Smooth muscle cell (in vitro differentiated cells): ENCODE measurements around the gene HOXD8. TPM values are rescaled to one million over a fixed set of nuclear protein-coding genes. Genes with fewer than 3 reads are reported as not detected.

Experiments
- DNase-seq: peaks from one replicate; lab custom pipeline; 2025; ENCODE audit not compliant: unreplicated experiment; lab: John Stamatoyannopoulos, UW
- H2AFZ ChIP-seq: fragments of 200-600 bp; sonication (generic); 2 replicates; pipeline ENCODE4 v1.6.0; 2016; ENCODE audit warnings: antibody characterized with exemption, low read depth, mild to moderate bottlenecking
- H3F3A ChIP-seq: fragments of 200-600 bp; sonication (generic); 2 replicates; pipeline ENCODE4 v1.6.0; 2017; ENCODE audit warnings: antibody characterized with exemption, low read depth
- H3K27ac ChIP-seq: fragments of 200-600 bp; sonication (generic); 2 replicates; pipeline ENCODE4 v1.5.1; 2016; ENCODE audit warnings: low read depth, mild to moderate bottlenecking
- H3K27me3 ChIP-seq: fragments of 200-600 bp; sonication (generic); 2 replicates; pipeline ENCODE4 v1.6.1; 2016; ENCODE audit warnings: low read depth, mild to moderate bottlenecking
- H3K36me3 ChIP-seq: fragments of 200-600 bp; sonication (generic); 2 replicates; pipeline ENCODE4 v1.5.1; 2016; ENCODE audit warnings: low read depth
- H3K4me1 ChIP-seq: fragments of 200-600 bp; sonication (generic); 2 replicates; pipeline ENCODE4 v1.5.1; 2016; ENCODE audit warnings: low read depth
- H3K4me2 ChIP-seq: fragments of 200-600 bp; sonication (generic); 2 replicates; pipeline ENCODE4 v1.6.0; 2016; ENCODE audit warnings: mild to moderate bottlenecking
- H3K4me3 ChIP-seq: fragments of 200-600 bp; sonication (generic); 2 replicates; pipeline ENCODE4 v1.5.1; 2016; ENCODE audit warnings: mild to moderate bottlenecking
- H3K79me2 ChIP-seq: fragments of 200-600 bp; sonication (generic); 2 replicates; pipeline ENCODE4 v1.6.0; 2016; ENCODE audit warnings: low read depth, mild to moderate bottlenecking
- H3K9ac ChIP-seq: fragments of 200-600 bp; sonication (generic); 2 replicates; pipeline ENCODE4 v1.6.0; 2016; ENCODE audit warnings: low read depth
- H3K9me3 ChIP-seq: fragments of 200-600 bp; sonication (generic); replicated peaks from 2 replicates; pipeline ENCODE4 v1.5.1; 2016; ENCODE audit warnings: low read depth
- H4K20me1 ChIP-seq: fragments of 200-600 bp; sonication (generic); 2 replicates; pipeline ENCODE4 v1.6.0; 2016; ENCODE audit warnings: low read depth
- WGBS: methylation state at CpG from one replicate; pipeline ENCODE4 v1.1.7; 2016; ENCODE audit warnings: low lambda C conversion rate; 5-methylcytosine and 5-hydroxymethylcytosine counted together
- polyA plus RNA-seq: library from polyadenylated mRNA; unstranded; fragments of >200 nt; fragmentation: Nextera tagmentation; extraction: Ambion mirVana; gene quantifications from 2 replicates; pipeline ENCODE4 v1.2.1, GENCODE V29; 2016
- total RNA-seq: library from RNA; depleted of rRNA; stranded (reverse); fragments of >200 nt; gene quantifications from 2 replicates; pipeline ENCODE4 v1.2.3, GENCODE V29; 2014
- TF ChIP-seq, protein P1 (sequence below): fragments of 200-600 bp; sonication (generic); IDR thresholded peaks from 2 replicates; pipeline ENCODE4 v1.5.1; 2017; ENCODE audit warnings: borderline replicate concordance, mild to moderate bottlenecking, antibody characterized with exemption; ENCODE audit not compliant: insufficient read depth, poor library complexity, severe bottlenecking

HOXD8 gene
- total and polyA plus RNA-seq, 2 experiments from 2014 or later: 0.13 TPM; not detected in 1

DNA sequence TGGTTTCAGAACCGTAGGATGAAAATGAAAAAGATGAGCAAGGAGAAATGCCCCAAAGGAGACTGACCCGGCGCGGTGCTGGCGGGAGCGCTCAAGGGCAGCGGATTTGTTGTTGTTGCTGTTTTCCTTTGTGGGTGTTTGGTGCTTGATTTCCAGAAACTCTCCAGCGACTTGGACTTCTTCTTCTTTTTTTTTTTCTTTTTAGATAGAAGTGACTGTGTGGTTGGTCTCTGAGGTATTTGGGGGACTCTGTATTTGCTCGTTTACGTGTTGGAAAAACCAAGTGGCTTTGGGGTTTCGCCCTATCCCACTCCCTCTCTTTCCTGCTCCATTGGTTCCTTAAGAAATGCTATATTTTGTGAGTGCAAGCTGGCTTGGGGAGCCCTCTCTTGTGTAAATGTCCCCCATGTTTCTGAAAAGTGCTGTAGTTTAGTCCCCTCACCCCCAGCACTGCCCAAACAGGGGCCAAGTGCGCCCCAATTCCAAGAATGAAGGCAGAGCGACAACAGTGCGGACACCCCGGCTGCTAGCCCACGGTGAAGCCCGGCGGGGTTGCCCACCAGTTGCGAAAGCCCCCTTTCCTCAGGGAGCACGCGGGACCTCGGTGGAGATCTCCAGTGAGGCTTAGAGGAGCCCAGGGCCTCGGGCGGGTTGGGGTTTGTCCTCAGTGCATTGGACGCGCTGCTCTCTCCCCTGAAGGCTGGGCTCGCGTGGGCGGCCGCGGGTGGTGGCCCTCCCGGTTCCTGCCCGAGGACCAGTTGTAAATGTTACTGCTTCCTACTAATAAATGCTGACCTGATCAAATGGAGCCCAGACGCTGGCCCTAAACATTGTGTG, 5.2 kb upstream of the HOXD8 start:
- H3F3A ChIP-seq: no peaks in the 10 kb centered on the region
- H3K4me2 ChIP-seq: no peak overlapping the region
- H3K27me3 ChIP-seq: peaks cover 100% of the 10 kb centered on the region
- no peaks in the 10 kb centered on the region for H3K9me3 ChIP-seq
- H2AFZ ChIP-seq: no peak overlapping the region
- no peak overlapping the region for H3K27ac ChIP-seq
- peaks cover 3% of the 10 kb centered on the region for H3K4me1 ChIP-seq
- H3K4me3 ChIP-seq: no peak overlapping the region
- no peak for DNase-seq
- WGBS: 45% methylated on average over 32 of the region's 34 CpGs
- no peaks in the 10 kb centered on the region for H3K36me3 ChIP-seq
- H3K9ac ChIP-seq: no peak overlapping the region
- TF ChIP-seq, protein P1, sequence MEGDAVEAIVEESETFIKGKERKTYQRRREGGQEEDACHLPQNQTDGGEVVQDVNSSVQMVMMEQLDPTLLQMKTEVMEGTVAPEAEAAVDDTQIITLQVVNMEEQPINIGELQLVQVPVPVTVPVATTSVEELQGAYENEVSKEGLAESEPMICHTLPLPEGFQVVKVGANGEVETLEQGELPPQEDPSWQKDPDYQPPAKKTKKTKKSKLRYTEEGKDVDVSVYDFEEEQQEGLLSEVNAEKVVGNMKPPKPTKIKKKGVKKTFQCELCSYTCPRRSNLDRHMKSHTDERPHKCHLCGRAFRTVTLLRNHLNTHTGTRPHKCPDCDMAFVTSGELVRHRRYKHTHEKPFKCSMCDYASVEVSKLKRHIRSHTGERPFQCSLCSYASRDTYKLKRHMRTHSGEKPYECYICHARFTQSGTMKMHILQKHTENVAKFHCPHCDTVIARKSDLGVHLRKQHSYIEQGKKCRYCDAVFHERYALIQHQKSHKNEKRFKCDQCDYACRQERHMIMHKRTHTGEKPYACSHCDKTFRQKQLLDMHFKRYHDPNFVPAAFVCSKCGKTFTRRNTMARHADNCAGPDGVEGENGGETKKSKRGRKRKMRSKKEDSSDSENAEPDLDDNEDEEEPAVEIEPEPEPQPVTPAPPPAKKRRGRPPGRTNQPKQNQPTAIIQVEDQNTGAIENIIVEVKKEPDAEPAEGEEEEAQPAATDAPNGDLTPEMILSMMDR: no peak
- H4K20me1 ChIP-seq: peaks cover 51% of the 10 kb centered on the region
- H3K79me2 ChIP-seq: no peaks in the 10 kb centered on the region

DNA sequence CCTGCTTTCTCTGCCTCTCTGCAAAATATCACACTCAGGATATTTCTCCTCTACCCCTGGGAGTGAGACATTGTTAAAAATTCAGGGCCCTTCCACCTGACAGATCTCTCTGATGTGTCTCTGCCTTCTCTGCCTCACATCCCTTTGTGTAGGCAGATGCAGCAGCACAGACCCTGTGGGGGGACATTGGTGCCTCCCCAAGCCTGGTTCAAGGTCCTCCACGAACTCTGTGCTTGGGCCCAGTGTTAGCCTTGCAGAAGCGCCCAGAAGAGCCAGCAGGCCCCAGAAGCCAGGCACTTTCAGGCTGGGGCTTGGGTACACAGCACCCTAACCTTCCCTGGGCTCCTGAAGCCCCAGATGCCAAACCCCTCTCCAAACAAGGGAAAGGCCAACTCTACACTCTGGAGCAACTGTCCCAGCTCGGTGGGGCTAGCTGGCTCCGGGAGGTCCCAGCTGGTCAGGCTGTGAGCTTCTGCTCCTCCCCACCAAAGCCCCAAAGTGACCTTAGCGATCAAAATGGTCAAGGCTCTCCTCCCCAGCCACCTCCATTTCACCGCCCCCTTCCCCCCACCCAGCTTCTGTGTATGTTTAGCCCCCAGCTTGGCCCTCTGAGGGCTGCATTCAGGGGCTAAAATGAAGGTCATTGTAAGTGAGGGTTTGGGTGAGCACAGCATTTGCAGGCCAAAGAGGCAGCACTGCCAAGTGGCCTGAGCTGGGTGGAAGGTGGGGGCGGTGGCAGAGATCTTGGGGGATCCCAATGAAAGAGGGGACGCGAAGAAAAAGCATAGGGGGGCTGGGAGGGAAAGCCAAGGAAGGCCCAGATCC, 4.3 kb upstream of the HOXD8 start:
- Histone ChIP-seq H3K9me3 (no peaks in the 10 kb centered on the region), H3K4me2 (no peak overlapping the region), H3K27ac (no peak overlapping the region), H3K36me3 (no peaks in the 10 kb centered on the region), H3K4me3 (no peak overlapping the region), H3F3A (no peaks in the 10 kb centered on the region), H4K20me1 (peaks cover 43% of the 10 kb centered on the region), H3K27me3 (peaks cover 98% of the 10 kb centered on the region), H2AFZ (no peak overlapping the region), H3K4me1 (peaks cover 7% of the 10 kb centered on the region), H3K79me2 (no peaks in the 10 kb centered on the region), H3K9ac (no peak overlapping the region)
- TF ChIP-seq, protein P1: no peak
- 46% methylated on average over 8 of the region's 9 CpGs for WGBS
- DNase-seq: no peak

DNA sequence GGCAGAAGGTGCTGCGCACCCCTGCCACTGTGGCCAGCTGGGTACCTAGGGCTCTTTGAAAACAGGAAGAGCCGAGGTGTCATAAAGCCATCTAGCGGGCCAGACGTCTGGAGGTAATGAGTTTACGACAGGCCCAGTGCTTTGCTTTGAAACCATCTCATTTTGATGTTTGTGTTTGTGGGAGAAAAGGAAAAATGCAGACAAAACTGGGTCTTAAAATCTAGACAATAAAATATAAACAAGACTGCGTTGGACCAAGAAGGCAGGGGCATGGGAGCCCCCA, 3.8 kb upstream of the HOXD8 start:
- Histone ChIP-seq H4K20me1 (peaks cover 38% of the 10 kb centered on the region), H3K4me2 (no peak overlapping the region), H3F3A (no peaks in the 10 kb centered on the region), H3K79me2 (no peaks in the 10 kb centered on the region), H3K9me3 (no peaks in the 10 kb centered on the region), H3K9ac (no peak overlapping the region), H2AFZ (no peak overlapping the region), H3K36me3 (no peaks in the 10 kb centered on the region), H3K4me1 (peaks cover 7% of the 10 kb centered on the region), H3K27me3 (peaks cover 98% of the 10 kb centered on the region), H3K27ac (no peak overlapping the region), H3K4me3 (no peak overlapping the region)
- 39% methylated on average over 6 of the region's 6 CpGs for WGBS
- no peak for DNase-seq
- TF ChIP-seq, protein P1: no peak
